K562 (cell line): ENCODE measurements around the gene MTG1. TPM values are rescaled to one million over a fixed set of nuclear protein-coding genes. Genes with fewer than 3 reads are reported as not detected.

Experiments
- ARID1B ChIP-seq: fragments of 450-650 bp; IDR thresholded peaks from 2 replicates; pipeline ENCODE4 v1.6.1; 2016; ENCODE audit warnings: antibody characterized with exemption, mild to moderate bottlenecking, inconsistent platforms
- COPS2 ChIP-seq: fragments of 450-650 bp; conservative IDR thresholded peaks from 2 replicates; pipeline ENCODE4 v1.6.1; 2016; ENCODE audit warnings: mild to moderate bottlenecking, moderate library complexity
- EP300 ChIP-seq: IDR thresholded peaks from 2 replicates; pipeline ENCODE4 v1.6.1; 2012; ENCODE audit warnings: low read length, improper control_type of control experiment
- EZH2 ChIP-seq: IDR thresholded peaks from 2 replicates; pipeline ENCODE4 v1.6.1; 2012; ENCODE audit warnings: low read depth, mild to moderate bottlenecking, inconsistent platforms, low read length, borderline replicate concordance
- HOMEZ ChIP-seq: fragments of 250-450 bp; sonication (Bioruptor Pico); IDR thresholded peaks from 2 replicates; pipeline ENCODE4 v1.4.0; 2020; ENCODE audit warnings: mild to moderate bottlenecking, moderate library complexity
- PML ChIP-seq: IDR thresholded peaks from 2 replicates; pipeline ENCODE4 v1.6.1; 2012; ENCODE audit warnings: low read length, inconsistent platforms
- ZEB2 ChIP-seq: fragments of 450-650 bp; IDR thresholded peaks from 2 replicates; pipeline ENCODE4 v1.6.1; 2016
- ZKSCAN1 ChIP-seq: fragments of 150-350 bp; IDR thresholded peaks from 2 replicates; pipeline ENCODE4 v1.6.1; 2016; ENCODE audit warnings: low read depth, low read length
- ZNF263 ChIP-seq: sonication (generic); formaldehyde crosslinking; IDR thresholded peaks from 2 replicates; pipeline ENCODE4 v1.8.0; 2022; ENCODE audit warnings: mild to moderate bottlenecking, missing genetic modification reagents, borderline replicate concordance
- ZNF431 ChIP-seq: sonication (generic); formaldehyde crosslinking; IDR thresholded peaks from 2 replicates; pipeline ENCODE4 v1.8.0; 2022; ENCODE audit warnings: mild to moderate bottlenecking, missing genetic modification reagents
- polyA plus RNA-seq, 8 experiments: library from polyadenylated mRNA; depleted of rRNA in 4 of 8; stranded (reverse) in 5 of 8; unstranded in 3 of 8; fragments of >200 nt; fragmentation: Nextera tagmentation in 2 of 8; fragmentation: Illumina TruSeq in 1 of 8; extraction: Ambion mirVana in 2 of 8; extraction: Trizol in 1 of 8; gene quantifications; 2 replicates each; pipeline versions ENCODE4 v1.2.1 to v1.2.3, GENCODE V29; 2011 to 2014; ENCODE audit warnings: inconsistent platforms in 1 of 8, missing spikeins in 1 of 8
- total RNA-seq, 7 experiments: library from RNA; depleted of rRNA in 6 of 7; stranded (reverse); fragments of >200 nt in 6 of 7; fragmentation: Illumina TruSeq in 2 of 7; extraction: Trizol in 2 of 7; gene quantifications; 2 replicates each; pipeline versions ENCODE4 v1.2.1 to v1.2.3, GENCODE V29; 2011 to 2021; ENCODE audit warnings: low replicate concordance in 1 of 7
- TF ChIP-seq, protein P1 (sequence below): fragments of 450-650 bp; IDR thresholded peaks from 2 replicates; pipeline ENCODE4 v1.6.1; 2016; ENCODE audit warnings: mild to moderate bottlenecking, moderate library complexity
- TF ChIP-seq, protein P2 (sequence below), 2 experiments: IDR thresholded peaks; 2 replicates each; pipeline ENCODE4 v1.6.1; 2011; ENCODE audit warnings: borderline replicate concordance in 1 of 2, control low read depth in 1 of 2, low read depth in 1 of 2, low read length in 1 of 2, mild to moderate bottlenecking in 1 of 2, mixed read lengths in 1 of 2, moderate library complexity in 1 of 2; ENCODE audit not compliant: insufficient read depth in 1 of 2, insufficient read length in 1 of 2, poor library complexity in 1 of 2, severe bottlenecking in 1 of 2; ENCODE audit errors: extremely low read depth in 1 of 2

Gene MTG1
- total and polyA plus RNA-seq, 9 of the 15 experiments (the other 6 are each of a cell fraction or from before 2014, with no cell fraction given): 2.8 to 28.2 (median 15.4) TPM

GRCh38 chr10:133359972-133360610, 33.9 kb upstream of the MTG1 start (continued):
- TF ChIP-seq, protein P1, sequence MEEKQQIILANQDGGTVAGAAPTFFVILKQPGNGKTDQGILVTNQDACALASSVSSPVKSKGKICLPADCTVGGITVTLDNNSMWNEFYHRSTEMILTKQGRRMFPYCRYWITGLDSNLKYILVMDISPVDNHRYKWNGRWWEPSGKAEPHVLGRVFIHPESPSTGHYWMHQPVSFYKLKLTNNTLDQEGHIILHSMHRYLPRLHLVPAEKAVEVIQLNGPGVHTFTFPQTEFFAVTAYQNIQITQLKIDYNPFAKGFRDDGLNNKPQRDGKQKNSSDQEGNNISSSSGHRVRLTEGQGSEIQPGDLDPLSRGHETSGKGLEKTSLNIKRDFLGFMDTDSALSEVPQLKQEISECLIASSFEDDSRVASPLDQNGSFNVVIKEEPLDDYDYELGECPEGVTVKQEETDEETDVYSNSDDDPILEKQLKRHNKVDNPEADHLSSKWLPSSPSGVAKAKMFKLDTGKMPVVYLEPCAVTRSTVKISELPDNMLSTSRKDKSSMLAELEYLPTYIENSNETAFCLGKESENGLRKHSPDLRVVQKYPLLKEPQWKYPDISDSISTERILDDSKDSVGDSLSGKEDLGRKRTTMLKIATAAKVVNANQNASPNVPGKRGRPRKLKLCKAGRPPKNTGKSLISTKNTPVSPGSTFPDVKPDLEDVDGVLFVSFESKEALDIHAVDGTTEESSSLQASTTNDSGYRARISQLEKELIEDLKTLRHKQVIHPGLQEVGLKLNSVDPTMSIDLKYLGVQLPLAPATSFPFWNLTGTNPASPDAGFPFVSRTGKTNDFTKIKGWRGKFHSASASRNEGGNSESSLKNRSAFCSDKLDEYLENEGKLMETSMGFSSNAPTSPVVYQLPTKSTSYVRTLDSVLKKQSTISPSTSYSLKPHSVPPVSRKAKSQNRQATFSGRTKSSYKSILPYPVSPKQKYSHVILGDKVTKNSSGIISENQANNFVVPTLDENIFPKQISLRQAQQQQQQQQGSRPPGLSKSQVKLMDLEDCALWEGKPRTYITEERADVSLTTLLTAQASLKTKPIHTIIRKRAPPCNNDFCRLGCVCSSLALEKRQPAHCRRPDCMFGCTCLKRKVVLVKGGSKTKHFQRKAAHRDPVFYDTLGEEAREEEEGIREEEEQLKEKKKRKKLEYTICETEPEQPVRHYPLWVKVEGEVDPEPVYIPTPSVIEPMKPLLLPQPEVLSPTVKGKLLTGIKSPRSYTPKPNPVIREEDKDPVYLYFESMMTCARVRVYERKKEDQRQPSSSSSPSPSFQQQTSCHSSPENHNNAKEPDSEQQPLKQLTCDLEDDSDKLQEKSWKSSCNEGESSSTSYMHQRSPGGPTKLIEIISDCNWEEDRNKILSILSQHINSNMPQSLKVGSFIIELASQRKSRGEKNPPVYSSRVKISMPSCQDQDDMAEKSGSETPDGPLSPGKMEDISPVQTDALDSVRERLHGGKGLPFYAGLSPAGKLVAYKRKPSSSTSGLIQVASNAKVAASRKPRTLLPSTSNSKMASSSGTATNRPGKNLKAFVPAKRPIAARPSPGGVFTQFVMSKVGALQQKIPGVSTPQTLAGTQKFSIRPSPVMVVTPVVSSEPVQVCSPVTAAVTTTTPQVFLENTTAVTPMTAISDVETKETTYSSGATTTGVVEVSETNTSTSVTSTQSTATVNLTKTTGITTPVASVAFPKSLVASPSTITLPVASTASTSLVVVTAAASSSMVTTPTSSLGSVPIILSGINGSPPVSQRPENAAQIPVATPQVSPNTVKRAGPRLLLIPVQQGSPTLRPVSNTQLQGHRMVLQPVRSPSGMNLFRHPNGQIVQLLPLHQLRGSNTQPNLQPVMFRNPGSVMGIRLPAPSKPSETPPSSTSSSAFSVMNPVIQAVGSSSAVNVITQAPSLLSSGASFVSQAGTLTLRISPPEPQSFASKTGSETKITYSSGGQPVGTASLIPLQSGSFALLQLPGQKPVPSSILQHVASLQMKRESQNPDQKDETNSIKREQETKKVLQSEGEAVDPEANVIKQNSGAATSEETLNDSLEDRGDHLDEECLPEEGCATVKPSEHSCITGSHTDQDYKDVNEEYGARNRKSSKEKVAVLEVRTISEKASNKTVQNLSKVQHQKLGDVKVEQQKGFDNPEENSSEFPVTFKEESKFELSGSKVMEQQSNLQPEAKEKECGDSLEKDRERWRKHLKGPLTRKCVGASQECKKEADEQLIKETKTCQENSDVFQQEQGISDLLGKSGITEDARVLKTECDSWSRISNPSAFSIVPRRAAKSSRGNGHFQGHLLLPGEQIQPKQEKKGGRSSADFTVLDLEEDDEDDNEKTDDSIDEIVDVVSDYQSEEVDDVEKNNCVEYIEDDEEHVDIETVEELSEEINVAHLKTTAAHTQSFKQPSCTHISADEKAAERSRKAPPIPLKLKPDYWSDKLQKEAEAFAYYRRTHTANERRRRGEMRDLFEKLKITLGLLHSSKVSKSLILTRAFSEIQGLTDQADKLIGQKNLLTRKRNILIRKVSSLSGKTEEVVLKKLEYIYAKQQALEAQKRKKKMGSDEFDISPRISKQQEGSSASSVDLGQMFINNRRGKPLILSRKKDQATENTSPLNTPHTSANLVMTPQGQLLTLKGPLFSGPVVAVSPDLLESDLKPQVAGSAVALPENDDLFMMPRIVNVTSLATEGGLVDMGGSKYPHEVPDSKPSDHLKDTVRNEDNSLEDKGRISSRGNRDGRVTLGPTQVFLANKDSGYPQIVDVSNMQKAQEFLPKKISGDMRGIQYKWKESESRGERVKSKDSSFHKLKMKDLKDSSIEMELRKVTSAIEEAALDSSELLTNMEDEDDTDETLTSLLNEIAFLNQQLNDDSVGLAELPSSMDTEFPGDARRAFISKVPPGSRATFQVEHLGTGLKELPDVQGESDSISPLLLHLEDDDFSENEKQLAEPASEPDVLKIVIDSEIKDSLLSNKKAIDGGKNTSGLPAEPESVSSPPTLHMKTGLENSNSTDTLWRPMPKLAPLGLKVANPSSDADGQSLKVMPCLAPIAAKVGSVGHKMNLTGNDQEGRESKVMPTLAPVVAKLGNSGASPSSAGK: peak; percentile 92
- TF ChIP-seq PML: peak; percentile 60; the same call in 1 of the 2 replicates
- 0 out of 2 replicates have a peak, but pooled peaks have one; percentile 28 for TF ChIP-seq ZNF263 (CRISPR knock-in tag)
- TF ChIP-seq ARID1B: peak; percentile 85
- no peak for TF ChIP-seq COPS2
- peak; percentile 74 for TF ChIP-seq ZEB2
- TF ChIP-seq EZH2: no peak
- no peak for TF ChIP-seq ZNF431 (CRISPR knock-in tag)
- TF ChIP-seq EP300: peak; percentile 54
- TF ChIP-seq, protein P2, sequence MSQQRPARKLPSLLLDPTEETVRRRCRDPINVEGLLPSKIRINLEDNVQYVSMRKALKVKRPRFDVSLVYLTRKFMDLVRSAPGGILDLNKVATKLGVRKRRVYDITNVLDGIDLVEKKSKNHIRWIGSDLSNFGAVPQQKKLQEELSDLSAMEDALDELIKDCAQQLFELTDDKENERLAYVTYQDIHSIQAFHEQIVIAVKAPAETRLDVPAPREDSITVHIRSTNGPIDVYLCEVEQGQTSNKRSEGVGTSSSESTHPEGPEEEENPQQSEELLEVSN (IDR thresholded peaks at IDR 0.05; ENCODE audit: borderline replicate concordance in 1 of 2, extremely low read depth in 1 of 2, insufficient read depth in 1 of 2, insufficient read length in 1 of 2, low read depth in 1 of 2, low read length in 1 of 2, poor library complexity in 1 of 2, severe bottlenecking in 1 of 2): peak; percentile 50 to 85
- no peak for TF ChIP-seq HOMEZ
- no peak for TF ChIP-seq ZKSCAN1
